HG02678 (cell line): ENCODE results near the gene FBXO21.
A peak's percentile ranks its signal among the peaks of the same experiment; 100 is the strongest.

Source experiments
- ATAC-seq: cut with Tn5 transposase; IDR thresholded peaks from one replicate; pipeline ENCODE4 v1.9.1; 2021; ENCODE audit warnings: mild to moderate bottlenecking, moderate library complexity; ENCODE audit not compliant: unreplicated experiment

FBXO21 gene

GRCh38 chr12:117167769-117168168, 22.5 kb downstream of the FBXO21 start:
- ATAC-seq: no peak

GRCh38 chr12:117166107-117166506, 24.2 kb downstream of the FBXO21 start:
- ATAC-seq: no peak

- ATAC-seq: no peak
Measured at GRCh38 chr12:117165342-117165741, 24.9 kb downstream of the FBXO21 start.

- no peak for ATAC-seq
Measured at GRCh38 chr12:117162633-117163032, 27.6 kb downstream of the FBXO21 start.

GRCh38 chr12:117162167-117162539, 28.1 kb downstream of the FBXO21 start:
- ATAC-seq: no peak

- no peak for ATAC-seq
Measured at GRCh38 chr12:117161460-117162166, 28.7 kb downstream of the FBXO21 start.

GRCh38 chr12:117159674-117160073, 30.6 kb downstream of the FBXO21 start:
- ATAC-seq: no peak

GRCh38 chr12:117158911-117159553, 31.2 kb downstream of the FBXO21 start:
- no peak for ATAC-seq

GRCh38 chr12:117158096-117158495, 32.2 kb downstream of the FBXO21 start:
- no peak for ATAC-seq

- ATAC-seq: peak; percentile 68
Measured at GRCh38 chr12:117155278-117156060, 34.8 kb downstream of the FBXO21 start.

- ATAC-seq: no peak
Measured at GRCh38 chr12:117152793-117153775, 37.2 kb downstream of the FBXO21 start.

GRCh38 chr12:117151403-117152031, 38.8 kb downstream of the FBXO21 start:
- no peak for ATAC-seq

- no peak for ATAC-seq
Measured at GRCh38 chr12:117149431-117149830, 40.8 kb downstream of the FBXO21 start.

- no peak for ATAC-seq
Measured at GRCh38 chr12:117148642-117149041, 41.6 kb downstream of the FBXO21 start.

- ATAC-seq: no peak
Measured at GRCh38 chr12:117147639-117148038, 42.6 kb downstream of the FBXO21 start.

GRCh38 chr12:117145597-117146154, 44.6 kb downstream of the FBXO21 start:
- ATAC-seq: no peak

GRCh38 chr12:117144599-117144998, 45.7 kb downstream of the FBXO21 start:
- ATAC-seq: no peak

- no peak for ATAC-seq
Measured at GRCh38 chr12:117143008-117143532, 47.2 kb downstream of the FBXO21 start.

GRCh38 chr12:117142094-117142493, 48.2 kb downstream of the FBXO21 start:
- peak; percentile 72 for ATAC-seq
